ENCODE data around the gene COPB2. TPM values are rescaled to one million over a fixed set of nuclear protein-coding genes. Genes with fewer than 3 reads are reported as not detected.

The COPB2 gene
- total RNA-seq, 3 donors from 2014 or later (not counting 1 experiment from before 2014, with no cell fraction given) = 34.7 to 50.2 (median 42.4) TPM

DNA sequence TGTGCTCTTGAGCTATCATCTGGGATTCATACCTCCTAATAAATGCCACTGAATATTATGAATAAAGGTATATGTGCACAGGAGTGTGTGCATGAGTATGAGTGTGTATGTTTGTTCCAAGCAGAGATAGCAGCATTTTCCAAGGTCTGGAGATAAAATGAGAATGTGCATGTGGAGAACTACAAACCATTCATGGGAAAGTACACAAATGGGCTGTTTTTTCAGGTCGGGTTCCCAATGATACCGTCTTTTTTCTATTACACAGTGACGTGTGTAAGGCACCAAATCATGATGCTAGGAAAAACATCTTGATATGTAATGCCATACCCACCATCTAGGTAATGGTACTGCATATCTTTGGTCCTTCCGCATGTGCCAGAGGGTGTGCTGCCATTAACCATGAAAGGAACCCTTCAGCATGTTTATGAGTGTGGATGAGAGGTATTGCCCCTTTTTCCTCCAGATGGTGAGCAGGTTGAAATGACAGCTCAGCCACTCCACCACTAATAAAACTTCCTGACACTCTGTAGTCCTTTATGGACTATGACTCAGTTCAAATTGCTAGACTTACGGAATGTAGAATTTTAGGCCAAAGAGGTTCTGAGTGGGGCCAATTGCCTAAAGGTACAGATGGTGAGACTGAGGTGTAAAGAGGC lies 36.4 kb upstream of the COPB2 start:
- no peak overlapping the region for H3K4me3 ChIP-seq (ENCODE audit: low read length)
- intact Hi-C loops (cut with micrococcal nuclease) = loop anchor here (10.0 kb wide), 2 partner anchors 1309 to 1679 kb away; no protein-coding TSS in a partner anchor
- no peak overlapping the region for H3K27ac ChIP-seq (ENCODE audit: low read length)
- Mint-ChIP-seq H3K27ac (no peak overlapping the region), H3K4me1 (peaks cover 0 to 4% of the 10 kb centered on the region in 2 donors), H3K4me3 (no peak overlapping the region), H3K36me3 (no peaks in the 10 kb centered on the region), H3K9me3 (no peaks in the 10 kb centered on the region), H3K27me3 (ENCODE audit: low read depth in 2 of 2) (no peaks in the 10 kb centered on the region)
- H3K27me3 ChIP-seq (ENCODE audit: control insufficient read depth, insufficient read depth, low read length) = no peaks in the 10 kb centered on the region
- no peaks in the 10 kb centered on the region for H3K4me1 ChIP-seq (ENCODE audit: control insufficient read depth, insufficient read depth, low read length)
- WGBS (ENCODE audit: insufficient coverage) = 89% methylated on average over 4 of the region's 5 CpGs
- H3K36me3 ChIP-seq (ENCODE audit: control insufficient read depth, insufficient read depth, low read length) = no peaks in the 10 kb centered on the region
- TF ChIP-seq, protein P1, sequence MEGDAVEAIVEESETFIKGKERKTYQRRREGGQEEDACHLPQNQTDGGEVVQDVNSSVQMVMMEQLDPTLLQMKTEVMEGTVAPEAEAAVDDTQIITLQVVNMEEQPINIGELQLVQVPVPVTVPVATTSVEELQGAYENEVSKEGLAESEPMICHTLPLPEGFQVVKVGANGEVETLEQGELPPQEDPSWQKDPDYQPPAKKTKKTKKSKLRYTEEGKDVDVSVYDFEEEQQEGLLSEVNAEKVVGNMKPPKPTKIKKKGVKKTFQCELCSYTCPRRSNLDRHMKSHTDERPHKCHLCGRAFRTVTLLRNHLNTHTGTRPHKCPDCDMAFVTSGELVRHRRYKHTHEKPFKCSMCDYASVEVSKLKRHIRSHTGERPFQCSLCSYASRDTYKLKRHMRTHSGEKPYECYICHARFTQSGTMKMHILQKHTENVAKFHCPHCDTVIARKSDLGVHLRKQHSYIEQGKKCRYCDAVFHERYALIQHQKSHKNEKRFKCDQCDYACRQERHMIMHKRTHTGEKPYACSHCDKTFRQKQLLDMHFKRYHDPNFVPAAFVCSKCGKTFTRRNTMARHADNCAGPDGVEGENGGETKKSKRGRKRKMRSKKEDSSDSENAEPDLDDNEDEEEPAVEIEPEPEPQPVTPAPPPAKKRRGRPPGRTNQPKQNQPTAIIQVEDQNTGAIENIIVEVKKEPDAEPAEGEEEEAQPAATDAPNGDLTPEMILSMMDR (IDR thresholded peaks at IDR 0.05) = no peak
- no peaks in the 10 kb centered on the region for H3K9me3 ChIP-seq (ENCODE audit: control insufficient read depth, insufficient read depth, low read length)
- DNase-seq (no peak), ATAC-seq (no peak)

DNA sequence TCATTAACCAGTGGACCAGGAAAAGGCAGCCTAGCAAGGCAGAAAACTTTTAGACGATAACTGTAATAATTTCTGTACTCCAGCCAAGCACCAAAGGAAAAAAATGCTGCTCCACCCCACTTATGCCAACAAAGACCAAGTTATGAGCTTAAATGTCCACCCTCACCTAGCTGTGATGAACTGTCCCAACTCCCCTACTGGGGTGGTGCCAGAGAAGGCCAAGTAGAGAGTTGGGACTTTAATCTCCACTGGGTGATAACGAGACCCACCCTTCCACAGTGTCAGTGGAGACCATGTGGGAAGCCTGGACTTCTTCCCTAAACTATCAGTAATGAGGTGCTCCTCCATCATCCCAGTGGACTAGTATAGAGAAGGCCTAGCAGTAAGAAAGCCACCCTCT lies 33.8 kb upstream of the COPB2 start:
- H3K27me3 Mint-ChIP-seq (ENCODE audit: low read depth in 2 of 2) = no peaks in the 10 kb centered on the region
- no peaks in the 10 kb centered on the region for H3K4me1 ChIP-seq (ENCODE audit: control insufficient read depth, insufficient read depth, low read length)
- H3K27ac ChIP-seq (ENCODE audit: low read length) = no peak overlapping the region
- no peak overlapping the region for H3K27ac Mint-ChIP-seq
- H3K4me1 Mint-ChIP-seq = peaks cover 0 to 4% of the 10 kb centered on the region in 2 donors
- no peaks in the 10 kb centered on the region for H3K9me3 ChIP-seq (ENCODE audit: control insufficient read depth, insufficient read depth, low read length)
- ATAC-seq = no peak
- H3K9me3 Mint-ChIP-seq = no peaks in the 10 kb centered on the region
- intact Hi-C loops (cut with micrococcal nuclease) = loop anchor here (10.0 kb wide), 2 partner anchors 1312 to 1682 kb away; no protein-coding TSS in a partner anchor
- no peaks in the 10 kb centered on the region for H3K27me3 ChIP-seq (ENCODE audit: control insufficient read depth, insufficient read depth, low read length)
- no peak overlapping the region for H3K4me3 Mint-ChIP-seq
- H3K4me3 ChIP-seq (ENCODE audit: low read length) = no peak overlapping the region
- no peaks in the 10 kb centered on the region for H3K36me3 Mint-ChIP-seq
- WGBS (ENCODE audit: insufficient coverage) = 79% methylated on average over 2 of the region's 2 CpGs
- no peak for DNase-seq
- TF ChIP-seq, protein P1 (IDR thresholded peaks at IDR 0.05) = no peak
- no peaks in the 10 kb centered on the region for H3K36me3 ChIP-seq (ENCODE audit: control insufficient read depth, insufficient read depth, low read length)

DNA sequence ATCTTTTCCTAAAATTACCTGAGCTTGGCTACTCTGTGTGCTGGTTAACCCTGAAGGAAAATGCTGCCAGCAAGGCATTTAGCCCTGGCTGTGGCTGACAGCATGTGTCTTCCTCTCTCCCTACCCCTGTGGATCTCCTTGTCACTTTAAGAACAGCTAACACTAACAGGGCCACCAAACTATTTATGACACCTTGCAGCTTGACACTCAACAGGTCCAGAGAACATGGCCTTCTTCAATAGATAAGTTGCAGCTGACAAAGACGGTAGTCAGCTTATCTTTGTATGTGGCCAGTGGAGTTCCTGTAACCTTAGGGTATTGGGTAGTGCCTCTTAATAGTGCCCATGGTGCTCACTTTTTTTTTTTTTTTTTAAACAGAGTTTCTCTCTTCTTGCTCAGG lies 32.0 kb upstream of the COPB2 start:
- H3K27ac ChIP-seq (ENCODE audit: low read length) = no peak overlapping the region
- Mint-ChIP-seq H3K4me1 (no peaks in the 10 kb centered on the region), H3K4me3 (no peak overlapping the region), H3K27ac (no peak overlapping the region), H3K9me3 (peaks cover 3 to 8% of the 10 kb centered on the region in 2 donors), H3K27me3 (ENCODE audit: low read depth in 2 of 2) (no peaks in the 10 kb centered on the region), H3K36me3 (peaks cover 14% of the 10 kb centered on the region)
- WGBS (ENCODE audit: insufficient coverage) = 92% methylated on average over 1 of the region's 1 CpG
- no peak for ATAC-seq
- DNase-seq = no peak
- H3K27me3 ChIP-seq (ENCODE audit: control insufficient read depth, insufficient read depth, low read length) = no peaks in the 10 kb centered on the region
- no peaks in the 10 kb centered on the region for H3K4me1 ChIP-seq (ENCODE audit: control insufficient read depth, insufficient read depth, low read length)
- intact Hi-C loops (cut with micrococcal nuclease) = loop anchor here (10.0 kb wide), 2 partner anchors 1313 to 1683 kb away; no protein-coding TSS in a partner anchor
- H3K36me3 ChIP-seq (ENCODE audit: control insufficient read depth, insufficient read depth, low read length) = no peaks in the 10 kb centered on the region
- no peak overlapping the region for H3K4me3 ChIP-seq (ENCODE audit: low read length)
- TF ChIP-seq, protein P1 (IDR thresholded peaks at IDR 0.05) = no peak
- no peaks in the 10 kb centered on the region for H3K9me3 ChIP-seq (ENCODE audit: control insufficient read depth, insufficient read depth, low read length)
